GM23338 (cell line): ENCODE data around the gene CPLANE2. TPM values are rescaled to one million over a fixed set of nuclear protein-coding genes. Genes with fewer than 3 reads are reported as not detected.
A peak's percentile ranks its signal among the peaks of the same experiment; 100 is the strongest.

Source experiments
- ATAC-seq: fragments of 200-7000 bp; cut with Tn5 transposase; 3 replicates; pipeline ENCODE4 v1.9.1; 2020
- DNase-seq: peaks from one replicate; pipeline ENCODE4 v3.0.0-alpha.2; 2015; ENCODE audit warnings: low spot score
- H2AFZ ChIP-seq: fragments of 200-600 bp; sonication (generic); 2 replicates; pipeline ENCODE4 v1.8.0; 2016; ENCODE audit warnings: antibody characterized with exemption, mild to moderate bottlenecking, moderate library complexity
- H3F3A ChIP-seq: fragments of 200-600 bp; sonication (generic); replicated peaks from 2 replicates; pipeline ENCODE4 v1.8.0; 2017; ENCODE audit warnings: antibody characterized with exemption, mixed run types, low read depth
- H3K27ac ChIP-seq: fragments of 200-600 bp; sonication (generic); 2 replicates; pipeline ENCODE4 v1.6.1; 2016; ENCODE audit warnings: low read depth
- H3K27me3 ChIP-seq: fragments of 200-600 bp; sonication (generic); 2 replicates; pipeline ENCODE4 v1.8.0; 2016; ENCODE audit warnings: mild to moderate bottlenecking, mixed run types, moderate library complexity; ENCODE audit not compliant: insufficient read depth
- H3K36me3 ChIP-seq: fragments of 200-600 bp; sonication (generic); 2 replicates; pipeline ENCODE4 v1.8.0; 2016; ENCODE audit warnings: mild to moderate bottlenecking; ENCODE audit not compliant: insufficient read depth
- H3K4me1 ChIP-seq: fragments of 200-600 bp; sonication (generic); 2 replicates; pipeline ENCODE4 v1.8.0; 2016; ENCODE audit warnings: mild to moderate bottlenecking, moderate library complexity; ENCODE audit not compliant: insufficient read depth
- H3K4me2 ChIP-seq: fragments of 200-600 bp; sonication (generic); 2 replicates; pipeline ENCODE4 v1.7.1; 2017; ENCODE audit warnings: mixed run types
- H3K4me3 ChIP-seq: fragments of 200-600 bp; sonication (generic); 2 replicates; pipeline ENCODE4 v1.6.1; 2016; ENCODE audit warnings: mixed run types
- H3K79me2 ChIP-seq: fragments of 200-600 bp; sonication (generic); replicated peaks from 2 replicates; pipeline ENCODE4 v1.8.0; 2017; ENCODE audit warnings: mild to moderate bottlenecking; ENCODE audit not compliant: insufficient read depth
- H3K9me2 ChIP-seq: fragments of 200-600 bp; sonication (generic); 2 replicates; pipeline ENCODE4 v1.8.0; 2017; ENCODE audit not compliant: insufficient read depth
- H4K20me1 ChIP-seq: fragments of 200-600 bp; sonication (generic); replicated peaks from 2 replicates; pipeline ENCODE4 v1.8.0; 2017; ENCODE audit warnings: mild to moderate bottlenecking; ENCODE audit not compliant: insufficient read depth
- H3K27ac Mint-ChIP-seq: 2 replicates; pipeline ENCODE4 v1.8.0; 2020; ENCODE audit warnings: inconsistent platforms, mild to moderate bottlenecking, moderate library complexity, mixed read lengths
- H3K27me3 Mint-ChIP-seq: 3 replicates; pipeline ENCODE4 v1.8.0; 2022; ENCODE audit warnings: low read depth, mild to moderate bottlenecking, moderate library complexity, mixed read lengths, inconsistent platforms; ENCODE audit not compliant: insufficient read depth, poor library complexity
- H3K36me3 Mint-ChIP-seq: 3 replicates; pipeline ENCODE4 v1.8.0; 2021; ENCODE audit warnings: low read depth, mild to moderate bottlenecking, inconsistent platforms, moderate library complexity, mixed read lengths
- H3K4me1 Mint-ChIP-seq: 3 replicates; pipeline ENCODE4 v1.8.0; 2020; ENCODE audit warnings: mild to moderate bottlenecking, inconsistent platforms, mixed read lengths
- H3K4me3 Mint-ChIP-seq: 3 replicates; pipeline ENCODE4 v1.8.0; 2021; ENCODE audit warnings: moderate library complexity, mild to moderate bottlenecking, inconsistent platforms, mixed read lengths
- H3K9me3 Mint-ChIP-seq: 3 replicates; pipeline ENCODE4 v1.8.0; 2020; ENCODE audit warnings: moderate library complexity, mild to moderate bottlenecking, inconsistent platforms, mixed read lengths
- CREB1 ChIP-seq: fragments of 250-450 bp; sonication (Bioruptor Pico); IDR thresholded peaks from 2 replicates; pipeline ENCODE4 v1.5.0; 2020; ENCODE audit warnings: low read depth, mild to moderate bottlenecking, moderate library complexity
- CTCF ChIP-seq, 2 experiments: fragments of 200-600 bp in 1 of 2; sonication (generic) in 1 of 2; conservative IDR thresholded peaks; 2 replicates each; pipeline versions ENCODE4 v1.5.1 to v1.6.1; 2016 to 2017; ENCODE audit warnings: antibody characterized with exemption in 2 of 2, low read depth in 2 of 2, mild to moderate bottlenecking in 2 of 2, moderate library complexity in 1 of 2
- EZH2 ChIP-seq: fragments of 200-600 bp; sonication (generic); IDR thresholded peaks from one replicate; pipeline ENCODE4 v1.8.0; 2017; ENCODE audit warnings: antibody characterized with exemption, mild to moderate bottlenecking, low read depth; ENCODE audit not compliant: unreplicated experiment
- EZH2phosphoT487 ChIP-seq: fragments of 200-600 bp; sonication (generic); IDR thresholded peaks from one replicate; pipeline ENCODE4 v1.8.1; 2018; ENCODE audit warnings: antibody characterized with exemption; ENCODE audit not compliant: unreplicated experiment
- JUNB ChIP-seq: IDR thresholded peaks from one replicate; pipeline ENCODE4 v1.6.1; 2016; ENCODE audit warnings: antibody characterized with exemption; ENCODE audit not compliant: unreplicated experiment
- POLR2AphosphoS5 ChIP-seq: IDR thresholded peaks from 2 replicates; pipeline ENCODE4 v1.6.1; 2016; ENCODE audit warnings: antibody characterized with exemption, low read depth
- ZNF114 ChIP-seq: fragments of 250-450 bp; sonication (Bioruptor Pico); IDR thresholded peaks from 2 replicates; pipeline ENCODE4 v1.5.0; 2020; ENCODE audit warnings: mild to moderate bottlenecking, moderate library complexity
- ZNF331 ChIP-seq: fragments of 250-450 bp; sonication (Bioruptor Pico); IDR thresholded peaks from 2 replicates; pipeline ENCODE4 v1.5.0; 2020; ENCODE audit warnings: low read depth, mild to moderate bottlenecking, moderate library complexity
- ZNF462 ChIP-seq: fragments of 250-450 bp; sonication (Bioruptor Pico); IDR thresholded peaks from 2 replicates; pipeline ENCODE4 v1.5.0; 2020; ENCODE audit warnings: mild to moderate bottlenecking, moderate library complexity
- polyA plus RNA-seq: library from polyadenylated mRNA; unstranded; fragments of >200 nt; fragmentation: Nextera tagmentation; extraction: Ambion mirVana; gene quantifications from 2 replicates; pipeline ENCODE4 v1.2.1, GENCODE V29; 2016
- total RNA-seq: library from RNA; depleted of rRNA; stranded (reverse); fragments of >200 nt; shearing (Covaris generic); gene quantifications from 2 replicates; pipeline ENCODE4 v1.2.3, GENCODE V29; 2014

The CPLANE2 gene
- total and polyA plus RNA-seq, 2 experiments from 2014 or later: 0.44 to 1.8 TPM

DNA sequence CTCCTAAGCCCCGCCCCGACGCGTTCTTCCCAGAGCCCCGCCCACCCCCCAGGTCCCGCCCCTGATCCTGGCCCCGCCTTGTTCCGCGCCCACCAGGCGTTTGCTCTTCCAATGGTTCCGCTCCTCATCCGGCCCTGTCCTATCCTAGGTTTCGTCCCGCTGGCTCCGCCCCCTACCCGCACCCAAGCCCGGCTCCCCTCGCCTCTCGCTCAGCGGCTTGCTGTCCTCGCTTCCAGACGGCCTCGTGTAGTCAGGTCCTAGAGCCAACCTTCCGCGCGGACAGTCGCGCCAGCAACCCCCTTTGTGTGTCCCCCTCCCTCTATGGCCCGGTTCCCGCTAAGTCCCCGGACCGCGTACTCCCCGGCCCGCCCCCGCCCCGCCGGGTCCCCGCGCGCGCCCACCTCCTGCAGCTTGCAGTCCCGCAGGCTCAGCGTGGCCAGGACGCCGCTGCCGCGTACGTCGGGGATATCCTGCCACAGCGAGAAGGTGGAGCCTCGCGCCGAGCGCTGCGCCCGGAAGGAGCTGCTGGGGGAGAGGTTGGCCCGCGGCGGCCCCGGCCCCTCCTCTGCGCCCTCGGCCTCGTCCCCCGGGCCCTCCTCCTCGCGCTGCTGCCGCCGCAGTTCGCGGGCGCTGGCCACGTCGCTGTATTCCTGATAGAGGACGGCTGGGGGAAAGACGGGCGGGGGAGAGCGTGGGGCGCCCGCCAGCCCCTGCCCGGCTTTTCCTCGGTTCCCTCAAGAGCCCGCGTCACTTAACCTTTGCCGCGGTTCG is 30.3 kb downstream of the CPLANE2 start:
- peaks cover 10% of the 10 kb centered on the region; the same call in 1 of the 2 replicates for H3K36me3 ChIP-seq
- Mint-ChIP-seq H3K4me1 (peaks cover 39% of the 10 kb centered on the region), H3K27me3 (peaks cover 21% of the 10 kb centered on the region), H3K36me3 (peaks cover 28% of the 10 kb centered on the region), H3K9me3 (no peaks in the 10 kb centered on the region), H3K4me3 (peak overlapping the region; percentile 85), H3K27ac (peak overlapping the region; percentile 92)
- H2AFZ ChIP-seq: peak overlapping the region; percentile 90
- H3K4me3 ChIP-seq: peak overlapping the region; percentile 77
- 0 out of 2 replicates have a peak, but pooled peaks cover 4% of the 10 kb centered on the region for H3F3A ChIP-seq
- peak; percentile 96 for TF ChIP-seq POLR2AphosphoS5
- no peak for TF ChIP-seq JUNB
- peak; percentile 86 for ATAC-seq
- H3K4me1 ChIP-seq: peaks cover 31% of the 10 kb centered on the region
- H3K9me2 ChIP-seq: no peaks in the 10 kb centered on the region
- H3K27me3 ChIP-seq: no peaks in the 10 kb centered on the region
- peak overlapping the region; percentile 97 for H3K4me2 ChIP-seq
- H3K79me2 ChIP-seq: peaks cover 24% of the 10 kb centered on the region
- no peaks in the 10 kb centered on the region; the same call in 1 of the 2 replicates for H4K20me1 ChIP-seq
- peak; percentile 100 for DNase-seq
- H3K27ac ChIP-seq: peak overlapping the region; percentile 91

- H3K27me3 ChIP-seq: no peaks in the 10 kb centered on the region
- H3K9me3 Mint-ChIP-seq: no peaks in the 10 kb centered on the region
- H3K27ac Mint-ChIP-seq: no peak overlapping the region
- no peaks in the 10 kb centered on the region for H3F3A ChIP-seq
- H3K4me1 ChIP-seq: peaks cover 23% of the 10 kb centered on the region
- no peaks in the 10 kb centered on the region for H3K9me2 ChIP-seq
- H3K4me1 Mint-ChIP-seq: peaks cover 31% of the 10 kb centered on the region
- ATAC-seq (peak; percentile 12), DNase-seq (no peak)
- H3K36me3 Mint-ChIP-seq: peaks cover 34% of the 10 kb centered on the region
- no peak overlapping the region for H3K27ac ChIP-seq
- H3K27me3 Mint-ChIP-seq: peaks cover 17% of the 10 kb centered on the region
- H3K36me3 ChIP-seq: peaks cover 10% of the 10 kb centered on the region; the same call in 1 of the 2 replicates
- peaks cover 17% of the 10 kb centered on the region for H3K79me2 ChIP-seq
- no peaks in the 10 kb centered on the region; the same call in 1 of the 2 replicates for H4K20me1 ChIP-seq
- peak overlapping the region; percentile 88 for H3K4me2 ChIP-seq
- peak overlapping the region; percentile 85 for H3K4me3 Mint-ChIP-seq
- H3K4me3 ChIP-seq: peak overlapping the region; percentile 77
- H2AFZ ChIP-seq: no peak overlapping the region
- TF ChIP-seq ZNF114 (CRISPR knock-in tag): no peak
- TF ChIP-seq CREB1: no peak
- TF ChIP-seq ZNF462 (CRISPR knock-in tag): no peak
- no peak for TF ChIP-seq EZH2
- no peak for TF ChIP-seq CTCF (conservative IDR thresholded peaks at IDR 0.05; ENCODE audit: low read depth in 2 of 2)
- TF ChIP-seq EZH2phosphoT487: no peak
- no peak for TF ChIP-seq JUNB
- TF ChIP-seq ZNF331 (CRISPR knock-in tag): no peak
These were observed 31.0 kb downstream of the CPLANE2 start for GRCh38 chr1:16205891-16206546.
